Umbilical cord (tissue), 2 donors: ENCODE measurements around the gene UBE2S. TPM values are rescaled to one million over a fixed set of nuclear protein-coding genes. Genes with fewer than 3 reads are reported as not detected.

Experiments used
- DNase-seq: peaks from one replicate; pipeline ENCODE4 v3.0.0-alpha.2; 2015; ENCODE audit warnings: low spot score
- total RNA-seq: library from RNA; depleted of rRNA; stranded (reverse); fragments of >200 nt; gene quantifications from one replicate; pipeline ENCODE4 v1.2.3, GENCODE V29; 2014; ENCODE audit warnings: low replicate concordance; ENCODE audit not compliant: insufficient read depth

Gene UBE2S
- total RNA-seq, 1 donor from 2014 or later: 19.3 TPM

DNA sequence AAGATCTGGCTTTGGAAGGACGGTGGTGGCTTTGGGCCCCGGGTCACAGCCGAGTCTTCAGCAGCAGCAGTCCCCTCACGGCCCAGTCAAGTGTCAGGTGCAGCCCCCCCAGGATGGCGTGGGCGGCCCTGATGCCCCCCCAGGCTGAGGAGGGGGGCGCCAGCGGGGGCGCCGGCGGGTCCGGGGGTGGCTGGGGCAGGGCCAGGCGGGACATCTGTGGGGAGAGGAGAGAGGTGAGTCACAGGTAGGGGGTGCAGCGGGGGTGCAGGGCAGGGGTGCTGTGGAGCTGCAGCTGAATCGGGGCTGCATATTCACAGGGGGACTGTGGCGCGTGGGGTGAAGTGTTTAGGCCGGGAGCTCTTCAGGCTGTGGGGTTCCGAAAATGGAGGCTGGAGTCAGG is 41.6 kb downstream of the UBE2S start:
- DNase-seq: no peak

DNA sequence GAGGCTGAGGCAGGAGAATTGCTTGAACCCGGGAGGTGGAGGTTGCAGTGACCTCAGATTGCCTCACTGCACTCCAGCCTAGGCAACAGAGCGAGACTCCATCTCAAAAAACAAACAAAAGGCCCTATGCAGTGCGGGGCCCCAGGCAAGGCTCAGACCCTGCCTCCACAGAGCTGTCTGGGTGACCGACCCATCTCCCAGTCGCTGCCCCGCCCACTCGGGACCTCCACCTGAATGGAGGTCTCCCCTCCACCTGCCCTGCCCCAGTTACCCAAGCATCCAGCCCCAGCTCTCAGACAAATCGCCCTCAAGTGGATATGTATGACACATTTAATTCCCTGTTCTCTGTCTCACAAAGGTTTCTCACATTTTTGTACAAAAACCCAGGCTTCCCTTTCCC is 42.3 kb downstream of the UBE2S start:
- DNase-seq: no peak

DNA sequence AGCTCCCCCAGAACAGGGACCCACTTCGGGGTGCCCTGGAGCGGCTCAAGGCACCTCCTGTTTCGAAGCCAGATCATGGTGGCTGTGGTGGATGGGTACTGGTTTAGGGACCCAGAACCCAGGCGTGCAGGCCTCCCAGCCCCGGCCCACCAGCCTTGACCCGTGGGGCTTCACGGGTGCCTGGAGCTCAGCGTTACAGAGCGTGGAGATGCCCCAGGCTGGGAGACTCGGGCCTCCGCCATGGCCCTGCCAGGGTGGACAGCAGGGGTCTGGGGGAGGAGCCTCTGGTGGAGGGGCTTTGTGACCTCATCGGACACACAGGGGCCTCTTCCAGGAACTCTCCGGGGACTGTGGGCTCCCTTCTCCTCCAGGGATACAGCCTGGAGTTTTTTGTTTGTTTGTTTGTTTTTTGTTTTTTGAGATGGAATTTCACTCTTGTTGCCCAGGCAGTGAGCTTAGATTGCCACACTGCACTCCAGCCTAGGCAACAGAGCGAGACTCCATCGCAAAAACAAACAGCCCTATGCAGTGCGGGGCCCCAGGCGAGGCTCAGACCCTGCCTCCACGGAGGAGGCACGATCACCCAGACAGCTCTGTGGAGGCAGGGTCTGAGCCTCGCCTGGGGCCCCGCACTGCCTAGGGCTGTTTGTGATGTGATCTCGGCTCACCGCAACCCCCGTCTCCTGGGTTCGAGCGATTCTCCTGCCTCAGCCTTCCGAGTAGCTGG is 44.4 kb downstream of the UBE2S start, which contains the start of gene GARIN5B:
Gene GARIN5B, minus strand, starts transcription at position 271 of the 727 bp plus-strand sequence. Its CDS starts 194 bp downstream, at position 77.
- no peak for DNase-seq

GRCh38 chr19:55362174-55362989 is 45.2 kb downstream of the UBE2S start:
- no peak for DNase-seq

DNA sequence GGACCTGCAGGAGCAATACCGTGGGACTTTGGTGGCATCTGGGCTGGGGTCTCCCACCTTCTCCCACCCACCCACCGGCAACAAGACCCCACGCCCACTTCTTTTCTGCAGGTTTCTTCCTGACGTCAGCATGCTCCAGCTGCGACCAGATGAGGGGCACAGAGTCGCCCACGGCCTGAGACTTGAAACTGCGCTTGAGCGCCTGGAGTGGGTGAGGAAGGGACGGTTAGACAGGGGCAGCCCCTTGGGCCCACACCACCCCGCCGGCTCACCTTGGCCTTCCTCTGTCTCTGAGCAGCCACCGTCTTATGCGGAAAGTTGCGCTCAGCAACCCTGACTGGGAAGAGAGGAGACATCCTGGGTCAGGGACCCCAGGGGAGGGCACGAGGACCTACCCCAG is 46.7 kb downstream of the UBE2S start:
- no peak for DNase-seq

GRCh38 chr19:55358943-55359908 is 48.4 kb downstream of the UBE2S start:
- no peak for DNase-seq

DNA sequence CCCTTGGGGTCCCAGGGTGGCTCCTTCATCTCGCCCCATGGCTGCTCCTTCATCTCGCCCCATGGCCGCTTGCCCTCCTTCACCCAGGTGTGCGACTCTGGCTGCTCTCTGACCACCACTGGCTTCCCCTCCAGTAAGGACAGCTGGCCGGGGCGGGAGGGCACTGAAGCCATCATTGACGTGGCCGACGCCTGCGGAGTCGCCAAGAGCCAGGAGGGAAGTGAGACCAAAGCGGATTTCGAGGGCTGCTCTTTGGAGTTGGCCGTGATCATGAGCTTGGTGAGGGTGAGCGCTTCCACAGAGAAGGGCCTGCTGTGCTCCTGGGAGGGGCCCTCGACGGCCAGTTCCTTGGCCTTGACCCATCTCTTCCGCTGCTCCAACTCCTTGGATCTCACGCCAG is 49.1 kb downstream of the UBE2S start:
- DNase-seq: no peak

- no peak for DNase-seq
Measured at GRCh38 chr19:55355213-55355821, 52.3 kb downstream of the UBE2S start.

GRCh38 chr19:55354698-55355212 is 52.8 kb downstream of the UBE2S start, which contains the start of gene COX6B2:
Gene COX6B2, minus strand, starts transcription at chr19:55354719. Its CDS starts 198 bp downstream, at chr19:55354521.
- DNase-seq: no peak

DNA sequence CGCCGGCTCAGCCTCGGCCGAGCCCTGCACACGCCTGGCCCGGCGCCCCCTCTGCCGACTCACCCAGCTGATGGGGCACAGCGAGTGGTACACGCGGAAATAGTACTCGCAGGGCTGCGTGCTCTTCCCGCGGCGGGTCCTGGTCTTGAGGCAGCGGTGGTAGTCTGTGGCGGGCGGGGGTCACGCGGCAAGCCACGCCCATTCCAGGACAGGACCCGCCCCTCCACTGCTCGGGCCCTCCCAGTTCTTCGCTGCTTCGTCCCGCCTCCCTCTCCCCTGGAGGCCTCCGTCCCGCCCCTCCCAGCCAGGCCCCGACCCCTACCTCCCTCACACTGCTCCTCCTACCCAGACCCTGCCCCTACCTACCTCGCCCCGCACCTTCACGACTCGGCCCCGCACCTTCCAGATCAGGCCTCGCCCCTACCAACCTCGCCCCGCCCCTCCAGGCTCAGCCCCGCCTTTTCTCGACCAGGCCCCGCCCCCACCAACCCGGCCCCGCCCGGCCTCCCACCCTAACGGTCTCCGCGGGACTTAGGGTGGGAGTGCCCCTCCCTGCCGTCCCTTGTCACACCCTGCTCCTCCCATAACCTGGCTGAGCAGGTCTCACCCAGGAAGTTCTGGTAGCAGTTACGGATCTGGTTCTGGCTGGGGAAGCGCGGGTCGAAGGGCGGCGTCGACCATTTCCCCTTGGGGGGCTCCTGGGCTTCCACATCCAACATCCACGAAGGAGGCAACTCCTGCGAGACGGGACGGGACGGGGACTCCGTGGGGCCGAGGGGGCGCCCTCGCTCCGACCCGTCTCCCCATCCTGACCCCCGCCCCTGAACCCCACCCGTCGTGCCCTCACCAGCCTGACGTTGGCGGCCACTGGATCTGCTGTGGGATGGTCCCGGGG is 53.5 kb downstream of the UBE2S start:
- DNase-seq: peak; percentile 59

GRCh38 chr19:55353356-55353802 is 54.2 kb downstream of the UBE2S start:
- no peak for DNase-seq

GRCh38 chr19:55352549-55353145 is 54.9 kb downstream of the UBE2S start:
- DNase-seq: no peak

DNA sequence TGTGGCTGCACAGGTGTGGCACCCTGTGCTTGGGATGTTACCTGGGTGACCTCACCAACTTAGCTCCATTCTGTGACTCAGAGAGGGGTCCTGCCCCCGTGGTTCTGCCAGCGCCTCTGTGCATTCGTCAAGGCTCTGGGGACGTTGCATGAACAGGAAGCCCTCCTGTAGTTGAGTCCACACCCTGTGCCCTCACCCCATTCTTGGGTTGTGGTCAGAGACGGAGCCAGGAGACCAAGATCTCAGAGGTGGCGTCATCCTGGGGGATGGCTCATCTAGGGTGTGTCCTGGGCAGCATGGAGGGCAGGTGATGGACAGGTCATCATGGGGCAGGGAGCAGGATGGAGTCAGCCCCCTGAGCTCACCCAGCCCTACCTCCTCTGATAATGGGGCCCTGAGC is 55.5 kb downstream of the UBE2S start:
- DNase-seq: no peak

DNA sequence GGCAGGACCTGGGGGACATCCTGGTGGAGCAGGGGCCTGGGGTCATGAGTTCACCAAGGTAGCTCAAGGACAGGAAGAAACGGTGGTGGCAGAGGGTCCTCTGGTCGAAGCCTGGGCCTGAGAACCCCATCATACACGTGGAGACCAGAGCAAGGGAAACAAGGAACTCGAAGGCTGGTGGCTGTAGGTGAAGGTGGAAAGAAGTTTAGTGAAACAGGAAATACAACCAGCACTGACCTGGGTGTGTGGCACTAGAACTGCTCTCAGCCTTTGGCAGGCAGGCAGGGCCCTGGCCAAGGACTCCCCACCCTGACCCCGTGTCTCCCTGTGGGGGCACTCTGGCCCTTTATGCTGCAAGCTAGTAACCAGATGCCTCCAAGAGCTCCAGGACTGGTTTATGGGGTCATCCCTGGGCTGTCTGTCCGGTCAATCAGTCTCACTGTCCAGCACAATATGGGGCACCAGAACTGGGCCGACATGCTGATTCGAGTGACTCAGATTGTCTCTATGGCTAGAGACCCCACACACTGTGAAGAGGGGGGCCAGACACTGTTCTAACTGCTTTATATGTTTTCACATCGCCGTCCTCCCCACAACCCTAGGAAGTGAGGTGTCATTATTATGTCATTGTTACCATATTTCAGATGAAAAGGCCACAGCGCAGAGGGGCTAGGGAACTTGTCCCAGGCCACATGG is 56.8 kb downstream of the UBE2S start:
- DNase-seq: no peak
